ENCODE data around the gene STX4. TPM values are rescaled to one million over a fixed set of nuclear protein-coding genes. Genes with fewer than 3 reads are reported as not detected.

STX4 gene
- total RNA-seq, 2 experiments from 2014 or later: 67.2 to 70.0 TPM

DNA sequence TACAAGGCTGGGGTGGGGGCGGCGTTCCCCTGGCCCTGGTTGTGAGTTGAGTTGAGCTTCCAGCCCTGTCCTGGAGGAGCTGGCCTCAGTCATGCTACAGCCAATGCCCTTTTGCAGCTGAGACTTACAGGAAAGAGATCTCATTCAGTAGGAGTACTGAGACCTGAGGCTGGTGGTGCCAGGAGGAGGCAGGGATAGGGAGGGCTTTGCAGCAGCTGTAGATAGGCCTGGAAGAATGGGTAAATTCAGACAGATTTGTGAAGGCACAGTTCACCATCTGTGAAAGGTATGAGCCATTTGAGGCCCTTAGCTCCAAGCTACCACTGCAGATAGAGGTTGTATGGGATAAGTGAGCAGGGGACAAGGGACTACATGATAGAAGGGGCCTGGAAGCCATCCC is 5.6 kb downstream of the STX4 start:
- H3K4me1 Mint-ChIP-seq: peaks cover 11% of the 10 kb centered on the region
- H3K36me3 Mint-ChIP-seq (ENCODE audit: low read depth): peaks cover 44% of the 10 kb centered on the region
- POLR2A ChIA-PET: no interaction called here
- no peaks in the 10 kb centered on the region for H3K9me3 Mint-ChIP-seq
- H3K4me3 Mint-ChIP-seq: no peak overlapping the region
- CTCF ChIA-PET: interaction anchor here (1.8 kb wide), 1 partner anchor 103 kb away, joined by 3 read pairs; no protein-coding TSS in a partner anchor
- H3K27ac Mint-ChIP-seq: peak overlapping the region; percentile 44
- DNase-seq: no peak
- no peaks in the 10 kb centered on the region for H3K27me3 Mint-ChIP-seq

DNA sequence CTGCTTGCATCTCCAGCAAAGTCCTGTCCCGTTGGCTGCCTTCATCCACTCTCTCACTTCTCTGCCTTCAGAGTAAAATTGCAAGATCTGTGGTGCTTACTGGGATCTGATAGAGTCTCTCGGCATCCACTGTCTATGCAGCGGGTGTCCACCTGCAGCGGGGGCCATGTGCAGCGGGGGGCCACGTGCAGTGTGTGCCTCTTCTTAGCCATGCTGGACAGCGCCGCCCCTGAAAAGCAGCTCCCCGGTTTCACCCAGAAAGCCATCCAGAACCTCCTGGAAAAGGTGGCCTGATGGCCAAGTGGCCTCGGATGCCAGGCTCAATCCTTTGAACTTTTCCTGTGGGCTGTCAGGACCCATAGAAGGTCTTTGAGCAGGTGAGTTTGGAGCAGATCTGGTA is 9.5 kb downstream of the STX4 start:
- POLR2A ChIA-PET: no interaction called here
- Mint-ChIP-seq H3K9me3 (no peaks in the 10 kb centered on the region), H3K4me3 (no peak overlapping the region), H3K27ac (no peak overlapping the region), H3K4me1 (no peaks in the 10 kb centered on the region), H3K27me3 (no peaks in the 10 kb centered on the region), H3K36me3 (ENCODE audit: low read depth) (peaks cover 21% of the 10 kb centered on the region)
- CTCF ChIA-PET: interaction anchor here (1.5 kb wide), 1 partner anchor 53 kb away, joined by 3 read pairs; no protein-coding TSS in a partner anchor
- no peak for DNase-seq

DNA sequence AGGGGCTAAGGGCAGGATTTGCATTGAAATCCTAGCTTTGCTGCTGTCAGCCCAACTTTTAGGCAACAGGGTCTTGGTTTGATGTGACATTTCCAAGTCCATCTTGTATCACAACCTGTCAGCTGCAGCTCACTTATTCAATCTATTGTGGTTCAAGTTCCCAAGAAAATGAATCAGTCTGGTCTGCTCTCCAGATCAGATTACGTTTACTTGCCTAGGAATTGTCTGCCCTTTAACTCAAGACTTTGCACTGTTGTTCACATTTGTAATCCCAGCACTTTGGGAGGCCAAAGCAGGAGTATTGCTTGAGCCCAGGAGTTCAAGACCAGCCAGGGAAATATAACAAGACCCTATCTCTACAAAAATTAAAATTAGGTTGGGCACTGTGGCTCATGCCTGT is 10.0 kb downstream of the STX4 start:
- Mint-ChIP-seq H3K27ac (no peak overlapping the region), H3K36me3 (ENCODE audit: low read depth) (peaks cover 18% of the 10 kb centered on the region), H3K4me1 (no peaks in the 10 kb centered on the region), H3K27me3 (no peaks in the 10 kb centered on the region), H3K4me3 (no peak overlapping the region), H3K9me3 (no peaks in the 10 kb centered on the region)
- no peak for DNase-seq
- ChIA-PET POLR2A (interaction anchor here (0.5 kb wide), 1 partner anchor 360 kb away, joined by 3 read pairs; no protein-coding TSS in a partner anchor), CTCF (no interaction called here)

DNA sequence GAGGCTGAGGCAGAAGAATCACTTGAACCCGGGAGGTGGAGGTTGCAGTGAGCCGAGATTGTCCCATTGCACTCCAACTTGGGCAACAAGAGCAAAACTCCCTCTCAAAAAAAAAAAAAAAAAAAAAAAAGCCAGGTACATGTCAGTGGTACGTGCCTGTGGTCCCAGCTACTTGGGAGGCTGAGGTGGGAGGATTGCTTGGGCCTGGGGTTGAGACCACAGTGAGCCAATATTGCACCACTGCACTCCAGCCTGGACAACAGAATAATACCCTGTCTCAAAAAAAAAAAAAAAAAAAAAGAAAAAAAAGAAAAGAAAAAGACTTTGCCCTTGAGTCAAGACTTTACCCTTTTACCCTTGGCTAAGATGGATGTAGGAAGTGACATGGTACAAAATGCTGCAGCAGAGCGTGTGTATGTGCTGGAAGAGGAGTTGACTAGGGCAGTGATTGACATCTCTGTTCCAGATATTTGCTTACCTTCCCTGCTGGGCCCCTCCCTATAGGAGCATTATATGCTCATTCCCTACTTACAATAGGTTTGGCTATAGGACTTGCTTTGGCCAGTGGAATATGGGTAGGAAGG is 10.6 kb downstream of the STX4 start:
- POLR2A ChIA-PET: interaction anchor here (0.5 kb wide), 1 partner anchor 361 kb away, joined by 3 read pairs; no protein-coding TSS in a partner anchor
- Mint-ChIP-seq H3K27me3 (no peaks in the 10 kb centered on the region), H3K36me3 (ENCODE audit: low read depth) (peaks cover 12% of the 10 kb centered on the region), H3K4me1 (no peaks in the 10 kb centered on the region), H3K4me3 (no peak overlapping the region), H3K27ac (no peak overlapping the region), H3K9me3 (no peaks in the 10 kb centered on the region)
- CTCF ChIA-PET: no interaction called here
- DNase-seq: no peak

DNA sequence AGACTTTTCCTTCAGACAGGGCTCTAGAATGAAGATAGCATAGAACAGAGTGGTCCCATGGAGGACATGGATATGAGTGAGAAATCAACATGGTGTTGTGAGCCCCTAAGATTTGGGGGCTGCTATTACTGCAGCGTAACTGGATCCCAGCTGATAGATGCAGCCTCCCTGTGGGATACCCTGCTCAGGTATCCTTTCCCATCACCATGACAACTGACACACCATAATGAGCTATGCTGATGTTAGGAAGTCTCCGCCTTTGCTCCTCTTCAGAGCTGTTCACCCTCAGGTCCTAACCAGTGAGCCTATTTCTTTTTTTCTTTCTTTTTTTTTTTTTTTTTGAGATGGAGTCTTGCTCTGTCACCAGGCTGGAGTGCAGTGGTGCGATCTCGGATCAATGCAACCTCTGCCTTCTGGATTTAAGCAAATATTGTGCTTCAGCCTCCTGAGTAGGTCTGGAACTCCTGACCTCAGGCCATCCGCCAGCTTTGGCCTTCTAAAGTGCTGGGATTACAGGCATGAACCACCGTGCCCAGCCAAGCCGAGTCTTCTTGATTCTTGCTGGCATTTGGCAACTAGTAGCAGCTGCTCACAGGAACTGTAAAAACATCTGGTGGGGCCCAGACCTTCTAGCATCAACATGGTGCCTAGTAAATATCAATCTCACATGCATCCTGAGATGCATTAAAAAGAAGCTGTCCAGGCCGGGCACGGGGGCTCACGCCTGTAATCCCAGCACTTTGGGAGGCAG is 17.1 kb downstream of the STX4 start:
- Mint-ChIP-seq H3K4me1 (peaks cover 20% of the 10 kb centered on the region), H3K9me3 (no peaks in the 10 kb centered on the region), H3K27ac (no peak overlapping the region), H3K36me3 (ENCODE audit: low read depth) (no peaks in the 10 kb centered on the region), H3K4me3 (no peak overlapping the region), H3K27me3 (peaks cover 2% of the 10 kb centered on the region)
- POLR2A ChIA-PET: interaction anchor here (1.0 kb wide), 1 partner anchor 24 kb away, joined by 3 read pairs; the partner anchor contains the start of genes ZNF646 and ZNF668
- no peak for DNase-seq
- CTCF ChIA-PET: interaction anchor here (0.6 to 0.7 kb wide), 3 partner anchors 92 to 817 kb away, joined by 3 to 4 read pairs (median 3); partner anchors contain the start of gene PRR14

DNA sequence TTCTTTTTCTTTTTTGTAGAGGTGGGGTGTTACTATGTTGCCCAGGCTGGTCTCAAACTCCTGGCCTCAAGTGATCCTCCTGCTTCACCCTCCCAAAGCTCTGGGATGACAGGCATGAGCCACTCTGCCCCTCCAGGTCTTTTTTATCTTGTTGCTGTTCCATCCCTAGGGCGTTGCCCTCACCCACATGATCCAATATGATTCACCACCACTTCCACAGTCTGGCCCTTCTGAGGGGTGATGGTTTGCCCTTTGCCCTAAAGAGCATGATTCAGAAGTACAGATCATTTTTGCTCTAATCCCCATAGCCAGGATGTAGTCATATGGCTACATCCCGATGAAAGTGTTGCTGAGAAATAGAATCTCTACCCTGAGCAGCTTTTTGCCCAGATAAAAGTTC is 18.8 kb downstream of the STX4 start:
- H3K27ac Mint-ChIP-seq: no peak overlapping the region
- no peak for DNase-seq
- H3K27me3 Mint-ChIP-seq: peaks cover 2% of the 10 kb centered on the region
- no peaks in the 10 kb centered on the region for H3K36me3 Mint-ChIP-seq (ENCODE audit: low read depth)
- peaks cover 20% of the 10 kb centered on the region for H3K4me1 Mint-ChIP-seq
- no peaks in the 10 kb centered on the region for H3K9me3 Mint-ChIP-seq
- POLR2A ChIA-PET: interaction anchor here (1.3 kb wide), 1 partner anchor 13 kb away, joined by 3 read pairs; no protein-coding TSS in a partner anchor
- no peak overlapping the region for H3K4me3 Mint-ChIP-seq
- CTCF ChIA-PET: interaction anchor here (0.7 kb wide), 1 partner anchor 21 kb away, joined by 3 read pairs; no protein-coding TSS in a partner anchor

DNA sequence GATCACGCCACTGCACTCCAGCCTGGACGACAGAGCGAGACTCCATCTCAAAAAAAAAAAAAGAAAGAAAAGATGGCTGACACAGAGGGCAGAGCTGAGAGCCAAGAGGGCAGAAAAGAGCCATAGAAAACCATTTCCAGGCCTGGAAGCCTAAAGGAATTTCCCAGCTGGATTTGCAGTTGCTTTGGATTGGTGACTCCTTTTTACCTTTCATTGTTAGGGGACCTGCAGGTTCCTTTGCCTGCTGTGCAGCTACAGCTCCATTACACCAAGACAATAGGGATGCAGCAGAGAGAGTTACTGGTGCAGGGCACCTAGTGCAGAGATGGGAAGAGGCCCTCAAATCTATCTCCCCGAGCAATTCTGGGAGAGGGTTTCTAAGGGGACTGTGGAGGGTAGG is 22.3 kb downstream of the STX4 start:
- Mint-ChIP-seq H3K36me3 (ENCODE audit: low read depth) (peaks cover 8% of the 10 kb centered on the region), H3K27ac (no peak overlapping the region), H3K9me3 (no peaks in the 10 kb centered on the region), H3K4me1 (peaks cover 20% of the 10 kb centered on the region), H3K27me3 (peaks cover 2% of the 10 kb centered on the region), H3K4me3 (no peak overlapping the region)
- POLR2A ChIA-PET: interaction anchor here (0.9 kb wide), 1 partner anchor 18 kb away, joined by 4 read pairs; the partner anchor contains the start of gene ZNF668
- CTCF ChIA-PET: interaction anchor here (0.9 kb wide), 1 partner anchor 236 kb away, joined by 5 read pairs; no protein-coding TSS in a partner anchor
- DNase-seq: no peak

- ChIA-PET CTCF (no interaction called here), POLR2A (no interaction called here)
- Mint-ChIP-seq H3K4me3 (no peak overlapping the region), H3K36me3 (ENCODE audit: low read depth) (peaks cover 44% of the 10 kb centered on the region), H3K4me1 (peaks cover 36% of the 10 kb centered on the region), H3K27ac (no peak overlapping the region), H3K27me3 (no peaks in the 10 kb centered on the region), H3K9me3 (no peaks in the 10 kb centered on the region)
- no peak for DNase-seq
These were observed 27.9 kb downstream of the STX4 start for GRCh38 chr16:31061126-31061812.

GRCh38 chr16:31061813-31062440 is 28.6 kb downstream of the STX4 start:
- peaks cover 41% of the 10 kb centered on the region for H3K4me1 Mint-ChIP-seq
- no peaks in the 10 kb centered on the region for H3K27me3 Mint-ChIP-seq
- H3K36me3 Mint-ChIP-seq (ENCODE audit: low read depth): peaks cover 44% of the 10 kb centered on the region
- no peak overlapping the region for H3K4me3 Mint-ChIP-seq
- CTCF ChIA-PET: interaction anchor here (0.7 kb wide), 1 partner anchor 80 kb away, joined by 5 read pairs; no protein-coding TSS in a partner anchor
- H3K27ac Mint-ChIP-seq: no peak overlapping the region
- H3K9me3 Mint-ChIP-seq: no peaks in the 10 kb centered on the region
- POLR2A ChIA-PET: no interaction called here
- DNase-seq: no peak

DNA sequence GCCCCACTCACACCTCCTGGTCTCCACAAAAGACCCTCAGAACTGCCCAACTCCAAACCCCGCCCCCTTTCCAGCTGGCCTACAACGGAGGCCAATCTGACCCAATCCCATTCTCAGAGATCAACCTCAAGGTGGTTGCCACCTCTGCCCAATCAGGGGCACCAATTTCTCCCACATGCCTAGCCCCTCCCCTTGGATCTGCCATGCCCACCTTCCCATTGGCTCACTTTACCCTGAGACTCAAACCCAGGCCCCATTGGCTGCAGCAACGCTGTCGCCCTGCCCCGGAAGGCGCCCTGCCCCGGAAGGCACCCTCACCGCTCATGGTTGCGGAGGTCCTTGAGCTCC is 30.1 kb downstream of the STX4 start:
- Mint-ChIP-seq H3K27ac (peak overlapping the region; percentile 93), H3K36me3 (ENCODE audit: low read depth) (peaks cover 44% of the 10 kb centered on the region), H3K27me3 (no peaks in the 10 kb centered on the region), H3K4me3 (peak overlapping the region; percentile 66), H3K9me3 (no peaks in the 10 kb centered on the region), H3K4me1 (peaks cover 43% of the 10 kb centered on the region)
- DNase-seq: no peak
- ChIA-PET CTCF (interaction anchor here (1.2 kb wide), 1 partner anchor 14 kb away, joined by 3 read pairs; no protein-coding TSS in a partner anchor), POLR2A (interaction anchor here (0.9 to 3.2 kb wide), 6 partner anchors 10 to 116 kb away, joined by 3 to 34 read pairs (median 4); partner anchors contain the start of genes FUS, KAT8, VKORC1 and ZNF646)

DNA sequence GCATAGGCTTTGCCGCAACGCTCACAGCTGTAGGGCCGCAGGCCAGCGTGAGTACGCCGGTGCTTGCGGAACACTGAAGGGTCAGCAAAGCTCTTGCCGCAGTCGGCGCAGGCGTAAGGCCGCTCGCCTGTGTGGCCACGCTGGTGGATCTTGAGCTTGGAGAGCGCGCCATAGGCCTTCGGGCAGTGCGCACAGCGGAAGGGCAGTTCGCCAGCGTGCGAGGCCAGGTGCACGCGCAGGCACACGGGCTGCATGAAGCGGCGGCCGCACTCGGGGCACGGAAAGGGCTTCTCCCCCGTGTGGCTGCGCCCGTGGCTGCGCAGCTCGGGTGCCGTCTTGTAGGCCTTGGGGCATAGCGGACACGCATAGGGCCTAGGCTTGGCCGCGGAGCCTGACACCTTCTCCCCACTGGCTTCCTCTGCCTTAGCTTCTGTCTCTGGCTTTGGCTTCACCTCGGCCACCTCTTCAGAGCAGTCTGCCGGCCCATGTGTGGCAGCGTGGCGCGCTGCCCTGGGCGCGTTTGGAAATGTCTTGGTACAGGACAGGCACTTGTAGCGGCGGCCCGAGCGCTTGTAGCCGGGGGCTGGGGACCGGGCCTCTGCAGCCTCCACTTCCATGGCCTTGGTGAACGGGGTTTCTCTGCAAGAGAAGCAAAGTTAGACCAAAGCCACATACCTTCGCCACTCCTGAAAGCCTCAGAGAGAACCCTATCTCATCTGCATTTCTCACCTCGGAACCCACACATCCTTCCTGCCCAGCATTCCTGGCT is 30.7 kb downstream of the STX4 start:
- POLR2A ChIA-PET: interaction anchor here (0.9 to 3.2 kb wide), 6 partner anchors 10 to 116 kb away, joined by 3 to 34 read pairs (median 4); partner anchors contain the start of genes FUS, KAT8, VKORC1 and ZNF646
- H3K4me1 Mint-ChIP-seq: peaks cover 43% of the 10 kb centered on the region

More for the DNA sequence above, 30.7 kb downstream of the STX4 start:
- Mint-ChIP-seq H3K27me3 (no peaks in the 10 kb centered on the region), H3K9me3 (no peaks in the 10 kb centered on the region), H3K4me3 (peak overlapping the region; percentile 66), H3K27ac (peak overlapping the region; percentile 93), H3K36me3 (ENCODE audit: low read depth) (peaks cover 44% of the 10 kb centered on the region)
- peak; percentile 54 for DNase-seq
- CTCF ChIA-PET: interaction anchor here (1.1 to 1.9 kb wide), 3 partner anchors 10 to 78 kb away, joined by 3 to 6 read pairs (median 3); partner anchors contain the start of genes ZNF646 and ZNF668
